Liver (tissue), 9 donors: ENCODE results near the gene PRKD1. TPM values are rescaled to one million over a fixed set of nuclear protein-coding genes. Genes with fewer than 3 reads are reported as not detected.

Experiments used
- DNase-seq: peaks from one replicate; pipeline ENCODE4 v3.0.0-alpha.2; 2017; ENCODE audit warnings: low spot score
- H3K27ac ChIP-seq, 2 donors: one replicate each; pipeline ENCODE4 v1.7.0; 2013; ENCODE audit warnings: inconsistent platforms in 2 of 2, low read length in 2 of 2, control low read depth in 1 of 2, low read depth in 1 of 2, mild to moderate bottlenecking in 1 of 2
- H3K27me3 ChIP-seq, 4 donors: one replicate each; pipeline versions ENCODE4 v1.6.1 to v1.7.0; 2013; ENCODE audit warnings: low read length in 3 of 4, inconsistent platforms in 1 of 4, mild to moderate bottlenecking in 1 of 4, moderate library complexity in 1 of 4; ENCODE audit not compliant: control insufficient read depth in 4 of 4, insufficient read depth in 4 of 4
- H3K36me3 ChIP-seq, 4 donors: one replicate each; pipeline versions ENCODE4 v1.6.1 to v1.7.0; 2013; ENCODE audit warnings: low read length in 3 of 4, mild to moderate bottlenecking in 3 of 4, low read depth in 1 of 4, moderate library complexity in 1 of 4; ENCODE audit not compliant: control insufficient read depth in 4 of 4, insufficient read depth in 3 of 4
- H3K4me1 ChIP-seq, 4 donors: one replicate each; pipeline versions ENCODE4 v1.6.1 to v1.7.0; 2013; ENCODE audit warnings: low read length in 3 of 4, mild to moderate bottlenecking in 3 of 4, moderate library complexity in 1 of 4; ENCODE audit not compliant: control insufficient read depth in 4 of 4, insufficient read depth in 4 of 4
- H3K4me3 ChIP-seq, 3 donors: one replicate each; pipeline versions ENCODE4 v1.6.1 to v1.7.0; 2013; ENCODE audit warnings: low read length in 3 of 3, control low read depth in 1 of 3, low read depth in 1 of 3, mild to moderate bottlenecking in 1 of 3
- H3K9ac ChIP-seq, 2 donors: one replicate each; pipeline ENCODE4 v1.7.0; 2013; ENCODE audit warnings: low read length in 2 of 2, mild to moderate bottlenecking in 2 of 2, moderate library complexity in 2 of 2, control low read depth in 1 of 2, low read depth in 1 of 2
- H3K9me3 ChIP-seq, 4 donors: one replicate each; pipeline versions ENCODE4 v1.6.1 to v1.7.0; 2013; ENCODE audit warnings: low read length in 3 of 4; ENCODE audit not compliant: control insufficient read depth in 4 of 4
- CTCF ChIP-seq: fragments of 150-350 bp; IDR thresholded peaks from 2 replicates; pipeline ENCODE4 v1.5.1; 2017; ENCODE audit warnings: improper control_type of control experiment, low read depth, low read length; ENCODE audit not compliant: missing input control
- FOXA1 ChIP-seq: IDR thresholded peaks from 2 replicates; pipeline ENCODE4 v1.6.1; 2016; ENCODE audit warnings: antibody characterized with exemption
- GABPA ChIP-seq, 2 donors: IDR thresholded peaks in 1 of 2; conservative IDR thresholded peaks in 1 of 2; 2 replicates each; pipeline ENCODE4 v1.6.1; 2016; ENCODE audit warnings: antibody characterized with exemption in 2 of 2, mild to moderate bottlenecking in 1 of 2, moderate library complexity in 1 of 2
- HNF4A ChIP-seq, 2 donors: conservative IDR thresholded peaks; 2 replicates each; pipeline ENCODE4 v1.6.1; 2016; ENCODE audit warnings: antibody characterized with exemption in 2 of 2, mild to moderate bottlenecking in 2 of 2
- HNF4G ChIP-seq: IDR thresholded peaks from 2 replicates; pipeline ENCODE4 v1.6.1; 2016; ENCODE audit warnings: antibody characterized with exemption
- JUND ChIP-seq, 2 donors: IDR thresholded peaks; 2 replicates each; pipeline ENCODE4 v1.6.1; 2016; ENCODE audit warnings: antibody characterized with exemption in 2 of 2
- NR2F2 ChIP-seq: IDR thresholded peaks from 2 replicates; pipeline ENCODE4 v1.6.1; 2016; ENCODE audit warnings: antibody characterized with exemption
- RAD21 ChIP-seq, 2 donors: IDR thresholded peaks; 2 replicates each; pipeline ENCODE4 v1.6.1; 2016; ENCODE audit warnings: antibody characterized with exemption in 2 of 2, mild to moderate bottlenecking in 2 of 2
- RXRA ChIP-seq, 2 donors: IDR thresholded peaks; 2 replicates each; pipeline ENCODE4 v1.6.1; 2017 to 2018; ENCODE audit warnings: antibody characterized with exemption in 2 of 2, mild to moderate bottlenecking in 1 of 2
- SP1 ChIP-seq: IDR thresholded peaks from 2 replicates; pipeline ENCODE4 v1.6.1; 2018; ENCODE audit warnings: antibody characterized with exemption, mild to moderate bottlenecking
- TAF1 ChIP-seq: conservative IDR thresholded peaks from 2 replicates; pipeline ENCODE4 v1.6.1; 2016; ENCODE audit warnings: antibody characterized with exemption, mild to moderate bottlenecking
- YY1 ChIP-seq: IDR thresholded peaks from 2 replicates; pipeline ENCODE4 v1.6.1; 2016; ENCODE audit warnings: antibody characterized with exemption, mild to moderate bottlenecking
- ZBTB33 ChIP-seq: IDR thresholded peaks from 2 replicates; pipeline ENCODE4 v1.6.1; 2016; ENCODE audit warnings: antibody characterized with exemption
- WGBS: extraction: QIAGEN DNeasy Blood & Tissue Kit; methylation state at CpG from one replicate; pipeline ENCODE4 v1.1.7; 2013; 5-methylcytosine and 5-hydroxymethylcytosine counted together
- polyA plus RNA-seq, 2 donors: library from polyadenylated mRNA; stranded (reverse) in 1 of 2; unstranded in 1 of 2; fragments of 200-250 nt in 1 of 2; fragments of >200 nt in 1 of 2; fragmentation: Nextera tagmentation in 1 of 2; extraction: Ambion mirVana in 1 of 2; gene quantifications; one replicate each; pipeline versions ENCODE4 v1.2.1 to v1.2.3, GENCODE V29; 2013 to 2015
- total RNA-seq, 2 donors: library from RNA; depleted of rRNA; stranded (reverse); fragments of >200 nt; gene quantifications; one replicate each; pipeline ENCODE4 v1.2.3, GENCODE V29; 2014
- TF ChIP-seq, protein P1 (sequence below): IDR thresholded peaks from 2 replicates; pipeline ENCODE4 v1.6.1; 2016; ENCODE audit warnings: antibody characterized with exemption, mild to moderate bottlenecking
- TF ChIP-seq, protein P2 (sequence below): IDR thresholded peaks from 2 replicates; pipeline ENCODE4 v1.6.1; 2016; ENCODE audit warnings: antibody characterized with exemption
- donor health status: healthy.
- donor health status: healthy.
- donor health status: healthy.
- donor health status: healthy.
- donor health status: healthy.

PRKD1 gene
- total and polyA plus RNA-seq, 4 donors = 0.85 to 5.0 (median 0.99) TPM

DNA sequence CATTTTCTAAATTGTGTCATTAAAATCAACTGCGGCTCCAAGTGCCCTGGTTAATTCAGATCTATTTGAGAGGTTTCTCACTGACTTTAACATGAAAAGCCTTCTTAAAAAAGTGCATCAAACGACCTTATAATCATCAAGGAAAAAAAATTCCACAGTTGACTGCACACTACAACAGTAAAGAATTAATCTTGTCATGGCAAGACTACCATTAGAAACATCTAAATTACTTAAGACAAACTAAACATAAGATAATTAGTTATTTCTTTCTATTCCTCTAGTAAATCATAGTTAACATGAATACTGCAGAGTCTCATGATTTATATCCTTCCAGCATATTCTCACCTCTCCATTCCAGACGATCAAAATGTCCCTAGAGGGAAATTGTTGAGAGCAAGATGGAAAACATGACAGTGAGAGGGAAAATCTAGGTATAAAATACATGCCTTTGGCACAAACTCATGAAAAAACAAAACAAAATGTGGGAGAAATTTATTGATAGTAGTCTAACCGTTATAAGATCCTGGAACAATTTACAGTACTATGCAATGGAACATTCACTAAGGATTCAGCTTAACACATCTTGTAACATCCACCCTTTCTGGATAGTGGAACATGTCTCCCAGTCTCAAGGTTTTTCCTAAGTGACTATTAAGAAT is 112.5 kb downstream of the PRKD1 start:
- TF ChIP-seq NR2F2 (no peak), HNF4A (conservative IDR thresholded peaks at IDR 0.05) (no peak), TAF1 (no peak), RXRA (IDR thresholded peaks at IDR 0.05) (no peak), GABPA (IDR thresholded peaks at IDR 0.05 in 1 of 2, conservative IDR thresholded peaks at IDR 0.05 in 1 of 2) (no peak), ZBTB33 (no peak), FOXA1 (no peak), RAD21 (IDR thresholded peaks at IDR 0.05) (no peak), CTCF (no peak), HNF4G (no peak), YY1 (no peak), JUND (IDR thresholded peaks at IDR 0.05) (no peak), SP1 (no peak)
- TF ChIP-seq, protein P1, sequence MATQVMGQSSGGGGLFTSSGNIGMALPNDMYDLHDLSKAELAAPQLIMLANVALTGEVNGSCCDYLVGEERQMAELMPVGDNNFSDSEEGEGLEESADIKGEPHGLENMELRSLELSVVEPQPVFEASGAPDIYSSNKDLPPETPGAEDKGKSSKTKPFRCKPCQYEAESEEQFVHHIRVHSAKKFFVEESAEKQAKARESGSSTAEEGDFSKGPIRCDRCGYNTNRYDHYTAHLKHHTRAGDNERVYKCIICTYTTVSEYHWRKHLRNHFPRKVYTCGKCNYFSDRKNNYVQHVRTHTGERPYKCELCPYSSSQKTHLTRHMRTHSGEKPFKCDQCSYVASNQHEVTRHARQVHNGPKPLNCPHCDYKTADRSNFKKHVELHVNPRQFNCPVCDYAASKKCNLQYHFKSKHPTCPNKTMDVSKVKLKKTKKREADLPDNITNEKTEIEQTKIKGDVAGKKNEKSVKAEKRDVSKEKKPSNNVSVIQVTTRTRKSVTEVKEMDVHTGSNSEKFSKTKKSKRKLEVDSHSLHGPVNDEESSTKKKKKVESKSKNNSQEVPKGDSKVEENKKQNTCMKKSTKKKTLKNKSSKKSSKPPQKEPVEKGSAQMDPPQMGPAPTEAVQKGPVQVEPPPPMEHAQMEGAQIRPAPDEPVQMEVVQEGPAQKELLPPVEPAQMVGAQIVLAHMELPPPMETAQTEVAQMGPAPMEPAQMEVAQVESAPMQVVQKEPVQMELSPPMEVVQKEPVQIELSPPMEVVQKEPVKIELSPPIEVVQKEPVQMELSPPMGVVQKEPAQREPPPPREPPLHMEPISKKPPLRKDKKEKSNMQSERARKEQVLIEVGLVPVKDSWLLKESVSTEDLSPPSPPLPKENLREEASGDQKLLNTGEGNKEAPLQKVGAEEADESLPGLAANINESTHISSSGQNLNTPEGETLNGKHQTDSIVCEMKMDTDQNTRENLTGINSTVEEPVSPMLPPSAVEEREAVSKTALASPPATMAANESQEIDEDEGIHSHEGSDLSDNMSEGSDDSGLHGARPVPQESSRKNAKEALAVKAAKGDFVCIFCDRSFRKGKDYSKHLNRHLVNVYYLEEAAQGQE = no peak
- TF ChIP-seq, protein P2, sequence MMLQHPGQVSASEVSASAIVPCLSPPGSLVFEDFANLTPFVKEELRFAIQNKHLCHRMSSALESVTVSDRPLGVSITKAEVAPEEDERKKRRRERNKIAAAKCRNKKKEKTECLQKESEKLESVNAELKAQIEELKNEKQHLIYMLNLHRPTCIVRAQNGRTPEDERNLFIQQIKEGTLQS = no peak
- Histone ChIP-seq H3K9me3 (no peaks in the 10 kb centered on the region), H3K4me3 (no peak overlapping the region), H3K4me1 (no peaks in the 10 kb centered on the region), H3K36me3 (no peaks in the 10 kb centered on the region), H3K9ac (no peak overlapping the region), H3K27me3 (no peaks in the 10 kb centered on the region), H3K27ac (no peak overlapping the region)
- no peak for DNase-seq
- WGBS = 75% methylated on average over 4 of the region's 4 CpGs
